Measurements from ENCODE around the gene BLTP2.

DNA sequence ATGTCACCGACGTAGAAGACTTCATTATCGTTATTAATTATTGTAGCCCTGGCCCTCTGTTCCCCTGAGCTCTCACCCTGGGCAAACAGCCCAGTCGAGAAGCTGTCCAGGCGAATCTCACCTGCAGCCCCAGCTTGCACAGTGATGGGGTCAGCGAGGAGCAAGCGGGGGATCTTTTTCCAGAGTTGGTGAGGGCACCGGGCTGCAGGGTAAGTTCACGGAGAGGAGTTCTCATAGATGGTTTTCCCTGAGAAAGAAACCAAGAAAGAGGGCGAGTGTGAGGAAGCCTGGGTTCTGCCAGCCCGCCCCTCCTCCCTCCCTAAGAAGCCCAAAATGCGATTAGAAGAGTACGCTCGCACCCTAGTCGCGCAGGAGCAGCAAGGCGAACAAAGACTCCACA lies 46.6 kb downstream of the BLTP2 start:
- TF ChIP-seq, protein P1, sequence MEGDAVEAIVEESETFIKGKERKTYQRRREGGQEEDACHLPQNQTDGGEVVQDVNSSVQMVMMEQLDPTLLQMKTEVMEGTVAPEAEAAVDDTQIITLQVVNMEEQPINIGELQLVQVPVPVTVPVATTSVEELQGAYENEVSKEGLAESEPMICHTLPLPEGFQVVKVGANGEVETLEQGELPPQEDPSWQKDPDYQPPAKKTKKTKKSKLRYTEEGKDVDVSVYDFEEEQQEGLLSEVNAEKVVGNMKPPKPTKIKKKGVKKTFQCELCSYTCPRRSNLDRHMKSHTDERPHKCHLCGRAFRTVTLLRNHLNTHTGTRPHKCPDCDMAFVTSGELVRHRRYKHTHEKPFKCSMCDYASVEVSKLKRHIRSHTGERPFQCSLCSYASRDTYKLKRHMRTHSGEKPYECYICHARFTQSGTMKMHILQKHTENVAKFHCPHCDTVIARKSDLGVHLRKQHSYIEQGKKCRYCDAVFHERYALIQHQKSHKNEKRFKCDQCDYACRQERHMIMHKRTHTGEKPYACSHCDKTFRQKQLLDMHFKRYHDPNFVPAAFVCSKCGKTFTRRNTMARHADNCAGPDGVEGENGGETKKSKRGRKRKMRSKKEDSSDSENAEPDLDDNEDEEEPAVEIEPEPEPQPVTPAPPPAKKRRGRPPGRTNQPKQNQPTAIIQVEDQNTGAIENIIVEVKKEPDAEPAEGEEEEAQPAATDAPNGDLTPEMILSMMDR (IDR thresholded peaks at IDR 0.05): no peak
- no peak for TF ChIP-seq POLR2A (IDR thresholded peaks at IDR 0.05)

Measured in uterus (tissue), 2 donors.